HepG2 (cell line): Measurements from ENCODE around the gene DPP3. TPM values are rescaled to one million over a fixed set of nuclear protein-coding genes. Genes with fewer than 3 reads are reported as not detected.

Source experiments
- BHLHE40 ChIP-seq: IDR thresholded peaks from 2 replicates; pipeline ENCODE4 v1.6.1; 2011; ENCODE audit warnings: low read length, improper control_type of control experiment
- CCDC6 ChIP-seq: sonication (generic); formaldehyde crosslinking; IDR thresholded peaks from 2 replicates; pipeline ENCODE4 v1.8.1; 2022; ENCODE audit warnings: mild to moderate bottlenecking, missing genetic modification reagents, moderate library complexity
- CEBPB ChIP-seq: IDR thresholded peaks from 2 replicates; pipeline ENCODE4 v1.6.1; 2011; ENCODE audit warnings: low read depth, low read length, improper control_type of control experiment, borderline replicate concordance
- GPBP1L1 ChIP-seq: sonication (generic); formaldehyde crosslinking; IDR thresholded peaks from 2 replicates; pipeline ENCODE4 v1.5.0; 2020; ENCODE audit warnings: mild to moderate bottlenecking, missing genetic modification reagents
- MAF1 ChIP-seq: sonication (generic); formaldehyde crosslinking; IDR thresholded peaks from 2 replicates; pipeline ENCODE4 v1.5.0; 2020; ENCODE audit warnings: missing genetic modification reagents, borderline replicate concordance
- MEF2D ChIP-seq: sonication (generic); formaldehyde crosslinking; IDR thresholded peaks from 2 replicates; pipeline ENCODE4 v1.5.1; 2020; ENCODE audit warnings: mild to moderate bottlenecking, missing genetic modification reagents
- NONO ChIP-seq, 2 experiments: fragments of 450-650 bp in 1 of 2; sonication (generic) in 1 of 2; formaldehyde crosslinking in 1 of 2; IDR thresholded peaks in 1 of 2; conservative IDR thresholded peaks in 1 of 2; 2 replicates each; pipeline versions ENCODE4 v1.6.1 to v1.8.0; 2017 to 2022; ENCODE audit warnings: mild to moderate bottlenecking in 1 of 2, missing genetic modification reagents in 1 of 2, moderate library complexity in 1 of 2
- POLR2AphosphoS2 ChIP-seq: IDR thresholded peaks from 2 replicates; pipeline ENCODE4 v1.6.1; 2011; ENCODE audit warnings: low read depth, low read length, improper control_type of control experiment
- RAD51 ChIP-seq: fragments of 450-650 bp; IDR thresholded peaks from 2 replicates; pipeline ENCODE4 v1.6.1; 2016; ENCODE audit warnings: borderline replicate concordance
- RFX5 ChIP-seq: IDR thresholded peaks from 2 replicates; pipeline ENCODE4 v1.6.1; 2011; ENCODE audit warnings: low read depth, low read length, improper control_type of control experiment
- SAFB2 ChIP-seq: sonication (generic); formaldehyde crosslinking; IDR thresholded peaks from 2 replicates; pipeline ENCODE4 v1.5.1; 2020; ENCODE audit warnings: missing genetic modification reagents, low read depth, mild to moderate bottlenecking, borderline replicate concordance
- SP2 ChIP-seq: sonication (generic); formaldehyde crosslinking; IDR thresholded peaks from 2 replicates; pipeline ENCODE4 v1.5.1; 2020; ENCODE audit warnings: mild to moderate bottlenecking, missing genetic modification reagents
- TEAD3 ChIP-seq: optimal IDR thresholded peaks from 2 replicates; pipeline ENCODE3; 2016; ENCODE audit warnings: borderline replicate concordance
- ZBTB26 ChIP-seq: IDR thresholded peaks from 2 replicates; pipeline ENCODE4 v1.6.1; 2016; ENCODE audit warnings: missing compliant biosample characterization, missing genetic modification reagents, borderline replicate concordance
- ZNF256 ChIP-seq: sonication (generic); formaldehyde crosslinking; conservative IDR thresholded peaks from 2 replicates; pipeline ENCODE4 v1.4.0; 2020; ENCODE audit warnings: missing genetic modification reagents
- ZNF333 ChIP-seq: sonication (generic); formaldehyde crosslinking; IDR thresholded peaks from 2 replicates; pipeline ENCODE4 v1.4.0; 2020; ENCODE audit warnings: mild to moderate bottlenecking, missing genetic modification reagents, borderline replicate concordance
- ZNF746 ChIP-seq: sonication (generic); formaldehyde crosslinking; IDR thresholded peaks from 2 replicates; pipeline ENCODE4 v1.8.0; 2022; ENCODE audit warnings: mild to moderate bottlenecking, missing genetic modification reagents
- ZNF766 ChIP-seq: sonication (generic); formaldehyde crosslinking; IDR thresholded peaks from 2 replicates; pipeline ENCODE4 v1.5.0; 2020; ENCODE audit warnings: missing genetic modification reagents, borderline replicate concordance
- ZNF879 ChIP-seq: sonication (generic); formaldehyde crosslinking; IDR thresholded peaks from 2 replicates; pipeline ENCODE4 v1.8.1; 2023; ENCODE audit warnings: missing genetic modification reagents
- polyA plus RNA-seq, 8 experiments: library from polyadenylated mRNA; depleted of rRNA in 3 of 8; stranded (reverse) in 7 of 8; unstranded in 1 of 8; fragments of >200 nt; fragmentation: Illumina TruSeq in 4 of 8; extraction: Trizol in 4 of 8; gene quantifications; 2 replicates each; pipeline versions ENCODE4 v1.2.1 to v1.2.3, GENCODE V29; 2011 to 2016; ENCODE audit warnings: low read depth in 4 of 8, missing spikeins in 1 of 8, mixed read lengths in 1 of 8; ENCODE audit not compliant: insufficient read depth in 1 of 8
- total RNA-seq, 5 experiments: library from RNA; depleted of rRNA; stranded (reverse); fragments of >200 nt; fragmentation: Illumina TruSeq; extraction: Trizol; gene quantifications; 2 replicates each; pipeline ENCODE4 v1.2.3, GENCODE V29; 2016; ENCODE audit warnings: low read depth in 1 of 5
- TF ChIP-seq, protein P1 (sequence below): sonication (generic); formaldehyde crosslinking; IDR thresholded peaks from 2 replicates; pipeline ENCODE4 v1.4.0; 2020; ENCODE audit warnings: missing genetic modification reagents, borderline replicate concordance
- TF ChIP-seq, protein P2 (sequence below): sonication (generic); formaldehyde crosslinking; IDR thresholded peaks from 2 replicates; pipeline ENCODE4 v1.9.0; 2021; ENCODE audit warnings: missing genetic modification reagents, mild to moderate bottlenecking, borderline replicate concordance
- TF ChIP-seq, protein P3 (sequence below): sonication (generic); formaldehyde crosslinking; IDR thresholded peaks from 2 replicates; pipeline ENCODE4 v1.5.0; 2020; ENCODE audit warnings: missing genetic modification reagents, mild to moderate bottlenecking, borderline replicate concordance

DPP3 gene
- total and polyA plus RNA-seq, 2 of the 13 experiments (the other 11 are each of a cell fraction or from before 2014, with no cell fraction given), result 38.4 to 59.8 TPM

DNA sequence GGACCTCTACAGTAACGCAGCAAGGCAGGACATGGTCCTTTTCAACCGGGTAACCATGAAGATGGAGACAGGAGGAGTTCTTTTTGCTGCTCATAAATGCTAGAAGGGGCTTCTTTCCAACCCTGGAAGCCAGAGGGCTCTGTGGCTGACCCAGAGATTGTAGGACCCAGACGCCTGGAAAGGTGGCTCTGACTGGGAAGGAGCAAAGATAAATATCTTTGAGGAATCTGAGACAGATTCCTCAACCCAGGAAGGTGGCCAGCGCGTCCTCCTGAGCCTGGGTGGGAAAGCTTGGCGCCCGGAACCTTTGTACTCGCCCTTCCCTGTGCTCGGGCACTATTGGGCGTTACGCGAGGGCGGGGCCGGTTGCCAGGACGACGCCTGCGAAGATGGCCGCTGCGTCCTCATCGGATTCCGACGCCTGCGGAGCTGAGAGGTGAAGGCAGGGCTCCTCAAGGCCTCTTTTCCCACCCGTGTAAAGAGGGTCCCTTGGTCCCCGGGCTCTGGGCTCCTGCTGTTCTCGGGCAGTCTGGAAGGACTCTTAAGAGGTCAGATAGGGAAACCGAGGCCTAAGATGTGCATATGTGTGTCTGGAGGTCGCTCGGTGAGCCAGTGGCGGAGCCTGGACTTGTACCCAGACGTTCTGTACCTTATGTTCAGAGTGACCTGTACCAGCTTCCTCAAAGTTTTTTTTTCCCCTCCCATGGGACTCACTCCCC is 30.2 kb downstream of the DPP3 start, which contains the start of gene BBS1 (continued):
- TF ChIP-seq, protein P1, sequence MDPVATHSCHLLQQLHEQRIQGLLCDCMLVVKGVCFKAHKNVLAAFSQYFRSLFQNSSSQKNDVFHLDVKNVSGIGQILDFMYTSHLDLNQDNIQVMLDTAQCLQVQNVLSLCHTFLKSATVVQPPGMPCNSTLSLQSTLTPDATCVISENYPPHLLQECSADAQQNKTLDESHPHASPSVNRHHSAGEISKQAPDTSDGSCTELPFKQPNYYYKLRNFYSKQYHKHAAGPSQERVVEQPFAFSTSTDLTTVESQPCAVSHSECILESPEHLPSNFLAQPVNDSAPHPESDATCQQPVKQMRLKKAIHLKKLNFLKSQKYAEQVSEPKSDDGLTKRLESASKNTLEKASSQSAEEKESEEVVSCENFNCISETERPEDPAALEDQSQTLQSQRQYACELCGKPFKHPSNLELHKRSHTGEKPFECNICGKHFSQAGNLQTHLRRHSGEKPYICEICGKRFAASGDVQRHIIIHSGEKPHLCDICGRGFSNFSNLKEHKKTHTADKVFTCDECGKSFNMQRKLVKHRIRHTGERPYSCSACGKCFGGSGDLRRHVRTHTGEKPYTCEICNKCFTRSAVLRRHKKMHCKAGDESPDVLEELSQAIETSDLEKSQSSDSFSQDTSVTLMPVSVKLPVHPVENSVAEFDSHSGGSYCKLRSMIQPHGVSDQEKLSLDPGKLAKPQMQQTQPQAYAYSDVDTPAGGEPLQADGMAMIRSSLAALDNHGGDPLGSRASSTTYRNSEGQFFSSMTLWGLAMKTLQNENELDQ (CRISPR knock-in tag), result 0 out of 2 replicates have a peak, but pooled peaks have one; percentile 10
- TF ChIP-seq ZNF746 (no peak), ZNF256 (CRISPR knock-in tag) (no peak), MEF2D (CRISPR knock-in tag) (peak; percentile 49; the same call in 1 of the 2 replicates), POLR2AphosphoS2 (no peak), CCDC6 (CRISPR knock-in tag) (peak; percentile 82; the same call in 1 of the 2 replicates), GPBP1L1 (CRISPR knock-in tag) (no peak), TEAD3 (CRISPR knock-in tag) (peak; percentile 77), RFX5 (no peak), MAF1 (no peak), RAD51 (no peak), NONO (IDR thresholded peaks at IDR 0.05) (no peak), NONO (CRISPR knock-in tag; conservative IDR thresholded peaks at IDR 0.05) (peak; percentile 75; the same call in 1 of the 2 replicates), CEBPB (no peak), ZNF879 (no peak), ZNF333 (CRISPR knock-in tag) (no peak), SP2 (peak; percentile 79), SAFB2 (CRISPR knock-in tag) (no peak), BHLHE40 (no peak), ZNF766 (CRISPR knock-in tag) (no peak), ZBTB26 (CRISPR knock-in tag) (no peak)
- TF ChIP-seq, protein P2, sequence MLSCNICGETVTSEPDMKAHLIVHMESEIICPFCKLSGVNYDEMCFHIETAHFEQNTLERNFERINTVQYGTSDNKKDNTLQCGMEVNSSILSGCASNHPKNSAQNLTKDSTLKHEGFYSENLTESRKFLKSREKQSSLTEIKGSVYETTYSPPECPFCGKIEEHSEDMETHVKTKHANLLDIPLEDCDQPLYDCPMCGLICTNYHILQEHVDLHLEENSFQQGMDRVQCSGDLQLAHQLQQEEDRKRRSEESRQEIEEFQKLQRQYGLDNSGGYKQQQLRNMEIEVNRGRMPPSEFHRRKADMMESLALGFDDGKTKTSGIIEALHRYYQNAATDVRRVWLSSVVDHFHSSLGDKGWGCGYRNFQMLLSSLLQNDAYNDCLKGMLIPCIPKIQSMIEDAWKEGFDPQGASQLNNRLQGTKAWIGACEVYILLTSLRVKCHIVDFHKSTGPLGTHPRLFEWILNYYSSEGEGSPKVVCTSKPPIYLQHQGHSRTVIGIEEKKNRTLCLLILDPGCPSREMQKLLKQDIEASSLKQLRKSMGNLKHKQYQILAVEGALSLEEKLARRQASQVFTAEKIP (CRISPR knock-in tag), result no peak
- TF ChIP-seq, protein P3, sequence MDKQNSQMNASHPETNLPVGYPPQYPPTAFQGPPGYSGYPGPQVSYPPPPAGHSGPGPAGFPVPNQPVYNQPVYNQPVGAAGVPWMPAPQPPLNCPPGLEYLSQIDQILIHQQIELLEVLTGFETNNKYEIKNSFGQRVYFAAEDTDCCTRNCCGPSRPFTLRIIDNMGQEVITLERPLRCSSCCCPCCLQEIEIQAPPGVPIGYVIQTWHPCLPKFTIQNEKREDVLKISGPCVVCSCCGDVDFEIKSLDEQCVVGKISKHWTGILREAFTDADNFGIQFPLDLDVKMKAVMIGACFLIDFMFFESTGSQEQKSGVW (CRISPR knock-in tag), result no peak
